H1 (cell line): ENCODE measurements around the gene AHI1. TPM values are rescaled to one million over a fixed set of nuclear protein-coding genes. Genes with fewer than 3 reads are reported as not detected.
"Not testable (repeated sequence)": the region's sequence is repeated elsewhere in the genome, so short reads cannot be mapped to it uniquely, and the experiment has no call there.

ENCODE experiments used
- CTCF ChIA-PET: fragments of 300-600 bp; sonication (Branson Sonifier 250); formaldehyde crosslinking; loops from one replicate; lab custom pipeline; 2021; ENCODE audit not compliant: partially characterized antibody; lab: Charles Lee
- POLR2A ChIA-PET: fragments of 300-600 bp; sonication (Branson Sonifier 250); formaldehyde crosslinking; loops from one replicate; lab custom pipeline; 2021; ENCODE audit warnings: inconsistent platforms; ENCODE audit not compliant: partially characterized antibody; lab: Charles Lee
- DNase-seq, 2 experiments: peaks; one replicate each; pipeline versions ENCODE4 v3.0.0 to v3.0.0-alpha.2; 2010 to 2022; ENCODE audit warnings: low spot score in 2 of 2, low read depth in 1 of 2, mixed read lengths in 1 of 2
- FAIRE-seq: peaks from 2 replicates; lab custom pipeline; 2011; peaks lifted over from hg19 to GRCh38; lab: Jason Lieb, UNC
- H2AFZ ChIP-seq: 2 replicates; pipeline ENCODE4 v1.8.1; 2012; ENCODE audit warnings: low read length, inconsistent platforms
- H2AK5ac ChIP-seq: 2 replicates; pipeline ENCODE4 v1.6.1; 2013; ENCODE audit warnings: low read depth, low read length
- H2BK120ac ChIP-seq: replicated peaks from 2 replicates; pipeline ENCODE3; 2013; ENCODE audit warnings: low read depth, low read length, inconsistent platforms
- H2BK12ac ChIP-seq: 2 replicates; pipeline ENCODE4 v1.6.1; 2013; ENCODE audit warnings: low read depth, low read length
- H2BK15ac ChIP-seq: 2 replicates; pipeline ENCODE4 v1.6.1; 2013; ENCODE audit warnings: low read length
- H2BK20ac ChIP-seq: 2 replicates; pipeline ENCODE4 v1.6.1; 2013; ENCODE audit warnings: low read length
- H2BK5ac ChIP-seq: 2 replicates; pipeline ENCODE4 v1.6.1; 2013; ENCODE audit warnings: low read depth, low read length
- H3K14ac ChIP-seq: 2 replicates; pipeline ENCODE4 v1.6.1; 2013; ENCODE audit warnings: inconsistent platforms; ENCODE audit not compliant: insufficient read length
- H3K18ac ChIP-seq: 2 replicates; pipeline ENCODE4 v1.6.1; 2013; ENCODE audit warnings: low read length; ENCODE audit errors: extremely low read depth
- H3K23ac ChIP-seq: 2 replicates; pipeline ENCODE4 v1.6.1; 2013; ENCODE audit warnings: inconsistent platforms; ENCODE audit not compliant: insufficient read length
- H3K23me2 ChIP-seq: 2 replicates; pipeline ENCODE4 v1.6.1; 2013; ENCODE audit warnings: low read depth, low read length
- H3K27ac ChIP-seq: 2 replicates; pipeline ENCODE4 v1.6.1; 2011; ENCODE audit warnings: low read depth, low read length, inconsistent platforms
- H3K27me3 ChIP-seq, 4 experiments: replicated peaks in 1 of 4; 1 replicate in 1 of 4; 2 replicates in 3 of 4; pipeline versions ENCODE4 v1.6.1 to v1.8.1; 2011 to 2013; ENCODE audit warnings: low read length in 3 of 4, mild to moderate bottlenecking in 3 of 4, inconsistent platforms in 2 of 4, mixed read lengths in 2 of 4, moderate library complexity in 1 of 4; ENCODE audit not compliant: control insufficient read depth in 3 of 4, insufficient read depth in 3 of 4; ENCODE audit errors: extremely low read depth in 1 of 4
- H3K36me3 ChIP-seq, 4 experiments: 2 replicates each; pipeline versions ENCODE4 v1.6.1 to v1.8.1; 2011 to 2013; ENCODE audit warnings: mild to moderate bottlenecking in 4 of 4, low read length in 3 of 4, moderate library complexity in 2 of 4, control low read depth in 1 of 4, inconsistent platforms in 1 of 4; ENCODE audit not compliant: insufficient read depth in 4 of 4, control insufficient read depth in 2 of 4
- H3K4ac ChIP-seq: replicated peaks from 2 replicates; pipeline ENCODE3; 2013; ENCODE audit warnings: low read length, low read depth, mixed read lengths, inconsistent platforms; ENCODE audit not compliant: insufficient read length
- H3K4me1 ChIP-seq, 4 experiments: replicated peaks in 1 of 4; 1 replicate in 1 of 4; 2 replicates in 3 of 4; pipeline versions ENCODE4 v1.6.1 to v1.8.1; 2011 to 2013; ENCODE audit warnings: low read length in 3 of 4, inconsistent platforms in 2 of 4, mixed read lengths in 1 of 4; ENCODE audit not compliant: insufficient read depth in 4 of 4, control insufficient read depth in 3 of 4
- H3K4me2 ChIP-seq, 2 experiments: 2 replicates each; pipeline versions ENCODE4 v1.6.1 to v1.8.1; 2011 to 2013; ENCODE audit warnings: low read depth in 2 of 2, low read length in 2 of 2, control low read depth in 1 of 2, inconsistent platforms in 1 of 2, mild to moderate bottlenecking in 1 of 2; ENCODE audit not compliant: insufficient read depth in 1 of 2
- H3K4me3 ChIP-seq, 4 experiments: fragments of 200-600, 300-600 bp in 1 of 4; sonication (generic), shearing (Covaris generic), sonication (Bioruptor Twin) in 1 of 4; 2 replicates each; pipeline versions ENCODE4 v1.5.1 to v1.8.1; 2011 to 2016; ENCODE audit warnings: low read length in 4 of 4, low read depth in 3 of 4, control low read depth in 2 of 4, inconsistent platforms in 2 of 4, mild to moderate bottlenecking in 2 of 4, mixed read lengths in 1 of 4, moderate library complexity in 1 of 4; ENCODE audit not compliant: insufficient read depth in 2 of 4; ENCODE audit errors: extremely low read depth in 1 of 4
- H3K56ac ChIP-seq: replicated peaks from 2 replicates; pipeline ENCODE3; 2013; ENCODE audit warnings: low read depth, mild to moderate bottlenecking, mixed read lengths, low read length, inconsistent platforms; ENCODE audit not compliant: insufficient read length
- H3K79me1 ChIP-seq: 2 replicates; pipeline ENCODE4 v1.6.1; 2013; ENCODE audit warnings: low read depth, low read length, control low read depth
- H3K79me2 ChIP-seq, 2 experiments: 2 replicates each; pipeline versions ENCODE4 v1.6.1 to v1.8.1; 2012 to 2013; ENCODE audit warnings: low read length in 2 of 2, mild to moderate bottlenecking in 2 of 2, inconsistent platforms in 1 of 2; ENCODE audit not compliant: insufficient read depth in 2 of 2, control insufficient read depth in 1 of 2
- H3K9ac ChIP-seq, 4 experiments: replicated peaks in 1 of 4; 1 replicate in 1 of 4; 2 replicates in 3 of 4; pipeline versions ENCODE4 v1.6.1 to v1.8.1; 2011 to 2013; ENCODE audit warnings: low read depth in 3 of 4, low read length in 3 of 4, control low read depth in 2 of 4, mild to moderate bottlenecking in 2 of 4, moderate library complexity in 2 of 4, inconsistent platforms in 1 of 4; ENCODE audit errors: extremely low read depth in 1 of 4
- H3K9me3 ChIP-seq, 2 experiments: 2 replicates each; pipeline versions ENCODE4 v1.6.1 to v1.8.1; 2012 to 2013; ENCODE audit warnings: mild to moderate bottlenecking in 2 of 2, moderate library complexity in 2 of 2, control low read depth in 1 of 2, inconsistent platforms in 1 of 2, low read depth in 1 of 2, low read length in 1 of 2, mixed read lengths in 1 of 2; ENCODE audit not compliant: insufficient read depth in 2 of 2
- H4K20me1 ChIP-seq, 2 experiments: replicated peaks in 1 of 2; 2 replicates each; pipeline versions ENCODE3 to v1.8.1; 2011 to 2013; ENCODE audit warnings: inconsistent platforms in 2 of 2, low read length in 2 of 2, mild to moderate bottlenecking in 1 of 2; ENCODE audit not compliant: insufficient read depth in 2 of 2, control insufficient read depth in 1 of 2
- H4K5ac ChIP-seq: 2 replicates; pipeline ENCODE4 v1.6.1; 2013; ENCODE audit warnings: low read length, low read depth, mixed read lengths, inconsistent platforms; ENCODE audit not compliant: insufficient read length
- H4K8ac ChIP-seq: 2 replicates; pipeline ENCODE4 v1.8.0; 2013; ENCODE audit warnings: mild to moderate bottlenecking, moderate library complexity, low read length, inconsistent platforms; ENCODE audit not compliant: insufficient read depth; ENCODE audit errors: extremely low read depth
- H4K91ac ChIP-seq: replicated peaks from 2 replicates; pipeline ENCODE3; 2013; ENCODE audit warnings: low read length, mixed read lengths, inconsistent platforms; ENCODE audit not compliant: insufficient read length
- WGBS, 2 experiments: shearing (Covaris generic) in 1 of 2; methylation state at CpG; one replicate each; pipeline versions ENCODE4 v1.1.6 to v1.1.7; 2013 to 2015; ENCODE audit warnings: low lambda C conversion rate in 2 of 2, mixed read lengths in 2 of 2, inconsistent platforms in 1 of 2, low coverage in 1 of 2, missing lambda C conversion rate in 1 of 2; ENCODE audit not compliant: insufficient replicate concordance in 2 of 2, insufficient coverage in 1 of 2, insufficient read length in 1 of 2; ENCODE audit errors: extremely low coverage in 1 of 2, missing lambda C conversion rate in 1 of 2; 5-methylcytosine and 5-hydroxymethylcytosine counted together
- polyA plus RNA-seq, 7 experiments: library from polyadenylated mRNA; depleted of rRNA in 3 of 7; stranded (reverse) in 5 of 7; unstranded in 2 of 7; fragments of >200 nt in 5 of 7; fragments of 200-250 nt in 2 of 7; gene quantifications; 1 replicate in 5 of 7; 2 replicates in 1 of 7; 4 replicates in 1 of 7; pipeline versions ENCODE4 v1.2.1 to v1.2.3, GENCODE V29; 2011 to 2013; ENCODE audit warnings: missing spikeins in 2 of 7, mixed read lengths in 2 of 7
- total RNA-seq: library from RNA; stranded (reverse); fragmentation: NEBNext Ultra II Directional; extraction: Animal tissue kit (Norgen Biotek cat#: 25700); gene quantifications from 2 replicates; pipeline ENCODE4 v1.2.1, GENCODE V29; 2021

AHI1 gene
- total and polyA plus RNA-seq, 2 of the 8 experiments (the other 6 are each of a cell fraction or from before 2014, with no cell fraction given), result 4.2 to 19.6 TPM

- CTCF ChIA-PET, H2BK12ac ChIP-seq, H3K14ac ChIP-seq, H2BK20ac ChIP-seq, H3K36me3 ChIP-seq, H4K8ac ChIP-seq, H3K9me3 ChIP-seq, H3K79me1 ChIP-seq, H3K18ac ChIP-seq, H3K56ac ChIP-seq, H4K20me1 ChIP-seq, POLR2A ChIA-PET, H4K5ac ChIP-seq, H3K27ac ChIP-seq, H3K4me3 ChIP-seq, H3K4ac ChIP-seq, H2BK120ac ChIP-seq, H3K27me3 ChIP-seq, FAIRE-seq, H2BK5ac ChIP-seq, H3K23me2 ChIP-seq, H3K4me2 ChIP-seq, H2AFZ ChIP-seq, H2BK15ac ChIP-seq, H3K79me2 ChIP-seq, H3K9ac ChIP-seq, H3K23ac ChIP-seq, DNase-seq, H2AK5ac ChIP-seq, H4K91ac ChIP-seq: not testable (repeated sequence)
- peaks cover 0 to 21% (median 20%) of the 10 kb centered on the region in 4 experiments; a peak in 5 of 7 replicates for H3K4me1 ChIP-seq
- 92% methylated on average over 7 of the region's 8 CpGs; no CpG with 5 or more reads in 1 of the 2 experiments for WGBS, 2 experiments
These were observed 251.0 kb downstream of the AHI1 start for GRCh38 chr6:135246412-135247012.
